Hepatocyte (in vitro differentiated cells): ENCODE data around the gene PRDM10. TPM values are rescaled to one million over a fixed set of nuclear protein-coding genes. Genes with fewer than 3 reads are reported as not detected.

ENCODE experiments used
- DNase-seq: peaks from one replicate; pipeline ENCODE4 v3.0.0-alpha.2; 2016; ENCODE audit warnings: low spot score
- H2AFZ ChIP-seq: fragments of 200-600 bp; sonication (generic); 2 replicates; pipeline ENCODE4 v1.6.0; 2016; ENCODE audit warnings: antibody characterized with exemption, mild to moderate bottlenecking
- H3K27ac ChIP-seq: fragments of 200-600 bp; sonication (generic); 2 replicates; pipeline ENCODE4 v1.5.1; 2016; ENCODE audit warnings: mild to moderate bottlenecking
- H3K27me3 ChIP-seq: fragments of 200-600 bp; sonication (generic); 2 replicates; pipeline ENCODE4 v1.6.1; 2016
- H3K36me3 ChIP-seq: fragments of 200-600 bp; sonication (generic); replicated peaks from 2 replicates; pipeline ENCODE4 v1.5.1; 2016; ENCODE audit warnings: low read depth; ENCODE audit not compliant: insufficient read depth
- H3K4me1 ChIP-seq: fragments of 200-600 bp; sonication (generic); 2 replicates; pipeline ENCODE4 v1.5.1; 2016; ENCODE audit warnings: mild to moderate bottlenecking, moderate library complexity; ENCODE audit not compliant: insufficient read depth
- H3K4me2 ChIP-seq: fragments of 200-600 bp; sonication (generic); 2 replicates; pipeline ENCODE4 v1.6.0; 2016
- H3K4me3 ChIP-seq: fragments of 200-600 bp; sonication (generic); 2 replicates; pipeline ENCODE4 v1.5.1; 2016; ENCODE audit warnings: mild to moderate bottlenecking
- H3K79me2 ChIP-seq: fragments of 200-600 bp; sonication (generic); 2 replicates; pipeline ENCODE4 v1.6.0; 2017; ENCODE audit warnings: mild to moderate bottlenecking
- H3K9me2 ChIP-seq: fragments of 200-600 bp; sonication (generic); replicated peaks from 2 replicates; pipeline ENCODE4 v1.6.0; 2017; ENCODE audit warnings: mild to moderate bottlenecking; ENCODE audit not compliant: insufficient read depth
- H3K9me3 ChIP-seq: fragments of 200-600 bp; sonication (generic); 2 replicates; pipeline ENCODE4 v1.5.1; 2016; ENCODE audit warnings: low read depth, mild to moderate bottlenecking
- H4K20me1 ChIP-seq: fragments of 200-600 bp; sonication (generic); 2 replicates; pipeline ENCODE4 v1.6.0; 2016; ENCODE audit warnings: mild to moderate bottlenecking; ENCODE audit not compliant: insufficient read depth, poor library complexity, severe bottlenecking
- EZH2 ChIP-seq: fragments of 200-600 bp; sonication (generic); IDR thresholded peaks from 2 replicates; pipeline ENCODE4 v1.6.1; 2016; ENCODE audit warnings: antibody characterized with exemption, mild to moderate bottlenecking, borderline replicate concordance
- EZH2phosphoT487 ChIP-seq: fragments of 200-600 bp; sonication (generic); IDR thresholded peaks from one replicate; pipeline ENCODE4 v1.6.1; 2018; ENCODE audit warnings: antibody characterized with exemption, mild to moderate bottlenecking, low read depth, moderate library complexity; ENCODE audit not compliant: unreplicated experiment, severe bottlenecking
- WGBS: methylation state at CpG from one replicate; pipeline ENCODE4 v1.1.6; 2016; ENCODE audit warnings: low lambda C conversion rate; ENCODE audit errors: missing lambda C conversion rate; 5-methylcytosine and 5-hydroxymethylcytosine counted together
- polyA plus RNA-seq: library from polyadenylated mRNA; unstranded; fragments of >200 nt; fragmentation: Nextera tagmentation; extraction: Ambion mirVana; gene quantifications from 2 replicates; pipeline ENCODE4 v1.2.1, GENCODE V29; 2016
- total RNA-seq: library from RNA; depleted of rRNA; stranded (reverse); fragments of >200 nt; gene quantifications from 2 replicates; pipeline ENCODE4 v1.2.3, GENCODE V29; 2014
- TF ChIP-seq, protein P1 (sequence below): fragments of 200-600 bp; sonication (generic); IDR thresholded peaks from 2 replicates; pipeline ENCODE4 v1.5.1; 2016; ENCODE audit warnings: antibody characterized with exemption, mild to moderate bottlenecking; ENCODE audit not compliant: poor library complexity

PRDM10 gene
- total and polyA plus RNA-seq, 2 experiments from 2014 or later = 3.8 to 7.1 TPM

DNA sequence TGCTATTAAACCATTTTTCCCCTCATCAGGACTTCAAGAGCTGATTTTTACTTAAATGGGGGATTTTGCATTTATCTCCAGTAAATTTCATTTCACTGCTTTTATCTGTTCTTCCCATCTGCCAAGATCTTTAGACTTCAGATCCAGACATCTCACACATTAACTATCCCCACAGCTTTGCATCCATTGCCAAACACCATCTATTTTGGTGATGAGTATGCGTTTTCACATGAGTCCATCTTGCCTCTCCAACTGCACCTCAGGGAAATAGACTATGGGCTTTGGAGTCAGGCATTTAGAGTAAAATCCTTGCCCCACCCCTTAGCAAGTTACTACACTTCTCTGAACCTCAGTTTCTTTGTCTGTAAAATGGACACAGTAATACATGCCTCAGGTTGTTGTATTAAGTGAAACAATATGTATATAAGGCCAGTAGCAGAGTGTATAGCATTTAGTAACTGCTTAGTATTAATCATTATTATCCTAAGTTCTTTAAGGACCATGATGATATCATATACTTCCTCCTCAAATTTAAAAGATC is 53.6 kb downstream of the PRDM10 start:
- Histone ChIP-seq H3K9me2 (no peaks in the 10 kb centered on the region), H3K27me3 (no peaks in the 10 kb centered on the region), H3K4me2 (no peak overlapping the region), H3K27ac (no peak overlapping the region), H3K4me1 (peaks cover 12% of the 10 kb centered on the region), H4K20me1 (no peaks in the 10 kb centered on the region), H3K9me3 (no peaks in the 10 kb centered on the region), H3K4me3 (no peak overlapping the region), H2AFZ (no peak overlapping the region), H3K36me3 (no peaks in the 10 kb centered on the region), H3K79me2 (no peaks in the 10 kb centered on the region)
- TF ChIP-seq EZH2 (no peak), EZH2phosphoT487 (no peak)
- TF ChIP-seq, protein P1, sequence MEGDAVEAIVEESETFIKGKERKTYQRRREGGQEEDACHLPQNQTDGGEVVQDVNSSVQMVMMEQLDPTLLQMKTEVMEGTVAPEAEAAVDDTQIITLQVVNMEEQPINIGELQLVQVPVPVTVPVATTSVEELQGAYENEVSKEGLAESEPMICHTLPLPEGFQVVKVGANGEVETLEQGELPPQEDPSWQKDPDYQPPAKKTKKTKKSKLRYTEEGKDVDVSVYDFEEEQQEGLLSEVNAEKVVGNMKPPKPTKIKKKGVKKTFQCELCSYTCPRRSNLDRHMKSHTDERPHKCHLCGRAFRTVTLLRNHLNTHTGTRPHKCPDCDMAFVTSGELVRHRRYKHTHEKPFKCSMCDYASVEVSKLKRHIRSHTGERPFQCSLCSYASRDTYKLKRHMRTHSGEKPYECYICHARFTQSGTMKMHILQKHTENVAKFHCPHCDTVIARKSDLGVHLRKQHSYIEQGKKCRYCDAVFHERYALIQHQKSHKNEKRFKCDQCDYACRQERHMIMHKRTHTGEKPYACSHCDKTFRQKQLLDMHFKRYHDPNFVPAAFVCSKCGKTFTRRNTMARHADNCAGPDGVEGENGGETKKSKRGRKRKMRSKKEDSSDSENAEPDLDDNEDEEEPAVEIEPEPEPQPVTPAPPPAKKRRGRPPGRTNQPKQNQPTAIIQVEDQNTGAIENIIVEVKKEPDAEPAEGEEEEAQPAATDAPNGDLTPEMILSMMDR = no peak
- WGBS = 88% methylated on average over 1 of the region's 1 CpG
- no peak for DNase-seq

DNA sequence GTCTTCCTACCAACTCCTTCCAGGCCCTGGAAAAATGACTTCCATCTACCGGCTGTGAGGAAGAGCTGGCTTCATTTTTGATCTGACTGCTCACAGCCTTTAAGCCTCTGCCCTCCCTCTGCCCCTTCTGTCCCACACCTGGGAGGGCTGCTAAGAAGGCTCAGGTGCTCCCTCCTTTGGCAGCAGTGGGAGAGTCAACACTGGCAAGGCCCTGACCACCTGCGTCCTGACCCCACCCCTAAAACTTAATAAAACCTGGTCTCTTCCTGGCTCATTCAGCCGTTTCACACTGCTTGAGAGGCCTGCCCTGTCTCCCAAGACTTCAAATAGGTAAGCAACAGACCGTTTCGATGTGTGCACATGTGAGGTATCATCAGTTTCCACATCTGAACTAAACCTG is 55.2 kb downstream of the PRDM10 start:
- no peaks in the 10 kb centered on the region for H3K79me2 ChIP-seq
- WGBS = 93% methylated on average over 5 of the region's 5 CpGs
- H3K4me1 ChIP-seq = peaks cover 25% of the 10 kb centered on the region
- H3K27me3 ChIP-seq = no peaks in the 10 kb centered on the region
- H3K36me3 ChIP-seq = no peaks in the 10 kb centered on the region
- H3K27ac ChIP-seq = no peak overlapping the region
- TF ChIP-seq EZH2phosphoT487 (no peak), EZH2 (no peak)
- TF ChIP-seq, protein P1 = no peak
- H4K20me1 ChIP-seq = no peaks in the 10 kb centered on the region
- H3K9me2 ChIP-seq = no peaks in the 10 kb centered on the region
- no peak for DNase-seq
- H2AFZ ChIP-seq = no peak overlapping the region
- no peak overlapping the region for H3K4me2 ChIP-seq
- H3K4me3 ChIP-seq = no peak overlapping the region
- no peaks in the 10 kb centered on the region for H3K9me3 ChIP-seq

DNA sequence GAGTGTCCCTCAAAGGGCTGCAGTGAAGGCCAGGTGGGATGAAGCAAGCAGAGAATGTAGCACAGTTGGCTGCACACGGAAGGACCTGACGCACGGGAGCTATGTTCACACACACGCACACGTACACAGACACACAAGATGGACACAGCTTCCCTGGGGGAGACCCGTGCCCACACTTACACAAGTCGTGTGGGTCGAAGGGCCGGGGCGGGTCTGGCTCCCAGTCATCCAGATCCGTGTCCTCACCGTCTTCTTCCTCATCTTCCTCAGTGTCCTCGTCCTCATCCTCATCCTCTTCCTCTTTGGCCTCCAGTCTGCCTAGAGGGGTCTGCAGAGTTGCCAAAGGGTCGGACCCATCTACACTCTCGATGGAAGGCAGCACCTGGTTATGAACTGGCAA is 55.7 kb downstream of the PRDM10 start:
- no peaks in the 10 kb centered on the region for H3K27me3 ChIP-seq
- no peak overlapping the region for H2AFZ ChIP-seq
- H3K4me1 ChIP-seq = peaks cover 27% of the 10 kb centered on the region
- H4K20me1 ChIP-seq = no peaks in the 10 kb centered on the region
- no peaks in the 10 kb centered on the region for H3K9me3 ChIP-seq
- H3K4me2 ChIP-seq = no peak overlapping the region
- no peaks in the 10 kb centered on the region for H3K79me2 ChIP-seq
- no peak overlapping the region for H3K4me3 ChIP-seq
- WGBS = 98% methylated on average over 15 of the region's 15 CpGs
- TF ChIP-seq, protein P1 = no peak
- TF ChIP-seq EZH2phosphoT487 (no peak), EZH2 (no peak)
- H3K36me3 ChIP-seq = no peaks in the 10 kb centered on the region
- H3K9me2 ChIP-seq = no peaks in the 10 kb centered on the region
- no peak for DNase-seq
- H3K27ac ChIP-seq = no peak overlapping the region

DNA sequence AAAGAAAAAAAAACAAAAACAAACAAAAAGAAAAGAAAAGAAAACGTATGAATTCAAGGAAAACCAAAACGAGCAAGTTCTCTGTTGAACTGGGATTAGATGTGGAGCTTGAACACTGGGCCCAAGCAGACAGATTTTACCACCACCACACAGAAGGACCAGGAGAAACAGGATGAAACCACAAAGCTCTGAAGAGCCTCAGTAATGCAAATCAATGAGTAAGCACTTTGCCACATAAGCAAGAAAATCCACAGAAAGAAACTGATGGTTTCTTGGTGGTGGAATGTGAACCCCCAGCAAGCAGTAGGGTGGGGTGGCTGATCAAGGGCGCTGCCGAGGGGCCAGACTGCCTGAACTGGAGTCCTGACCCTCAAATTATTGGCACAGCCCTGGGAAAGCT is 56.4 kb downstream of the PRDM10 start:
- no peaks in the 10 kb centered on the region for H3K9me2 ChIP-seq
- H3K36me3 ChIP-seq = no peaks in the 10 kb centered on the region
- no peak overlapping the region for H3K4me3 ChIP-seq
- no peak overlapping the region for H3K4me2 ChIP-seq
- no peaks in the 10 kb centered on the region for H3K27me3 ChIP-seq
- DNase-seq = no peak
- H3K79me2 ChIP-seq = no peaks in the 10 kb centered on the region
- TF ChIP-seq EZH2 (no peak), EZH2phosphoT487 (no peak)
- TF ChIP-seq, protein P1 = no peak
- H4K20me1 ChIP-seq = no peaks in the 10 kb centered on the region
- no peaks in the 10 kb centered on the region for H3K9me3 ChIP-seq
- WGBS = 90% methylated on average over 4 of the region's 4 CpGs
- no peak overlapping the region for H2AFZ ChIP-seq
- H3K4me1 ChIP-seq = peaks cover 27% of the 10 kb centered on the region
- H3K27ac ChIP-seq = no peak overlapping the region
